Adrenal gland (tissue), 12 donors: Measurements from ENCODE around the gene LAMC3. TPM values are rescaled to one million over a fixed set of nuclear protein-coding genes. Genes with fewer than 3 reads are reported as not detected.
"Not testable (repeated sequence)": the region's sequence is repeated elsewhere in the genome, so short reads cannot be mapped to it uniquely, and the experiment has no call there.

Source experiments
- DNase-seq, 7 donors: peaks; one replicate each; pipeline ENCODE4 v3.0.0-alpha.2; 2019 to 2020
- H3K27ac ChIP-seq, 5 donors: fragments of 200-600 bp; sonication (generic) in 4 of 5; 1 replicate in 3 of 5; 2 replicates in 2 of 5; pipeline versions ENCODE4 v1.5.1 to v1.8.0; 2016 to 2020; ENCODE audit warnings: mild to moderate bottlenecking in 1 of 5
- H3K27me3 ChIP-seq: fragments of 200-600 bp; 2 replicates; pipeline ENCODE4 v1.8.0; 2021
- H3K36me3 ChIP-seq, 2 donors: fragments of 200-600 bp; replicated peaks in 1 of 2; 1 replicate in 1 of 2; 2 replicates in 1 of 2; pipeline versions ENCODE4 v1.5.1 to v1.8.0; 2018 to 2022
- H3K4me1 ChIP-seq, 2 donors: fragments of 200-600 bp; replicated peaks in 1 of 2; 1 replicate in 1 of 2; 2 replicates in 1 of 2; pipeline versions ENCODE4 v1.5.1 to v1.8.0; 2018 to 2021
- H3K4me3 ChIP-seq, 4 donors: fragments of 200-600 bp; sonication (generic) in 3 of 4; one replicate each; pipeline ENCODE4 v1.5.1; 2016 to 2018
- H3K9me3 ChIP-seq, 3 donors: fragments of 200-600 bp; sonication (generic) in 1 of 3; replicated peaks in 1 of 3; 1 replicate in 2 of 3; 2 replicates in 1 of 3; pipeline versions ENCODE4 v1.5.1 to v1.8.0; 2016 to 2021
- CTCF ChIP-seq, 6 experiments: fragments of 450-650 bp in 4 of 6; fragments of 200-600 bp in 2 of 6; sonication (generic) in 1 of 6; IDR thresholded peaks; 1 replicate in 5 of 6; 2 replicates in 1 of 6; pipeline versions ENCODE4 v1.5.1 to v1.8.0; 2016 to 2021; ENCODE audit warnings: antibody characterized with exemption in 6 of 6, mild to moderate bottlenecking in 2 of 6, moderate library complexity in 1 of 6
- POLR2A ChIP-seq, 2 donors: fragments of 450-650 bp; IDR thresholded peaks; one replicate each; pipeline ENCODE4 v1.6.1; 2017; ENCODE audit warnings: antibody characterized with exemption in 2 of 2, mild to moderate bottlenecking in 2 of 2, moderate library complexity in 1 of 2
- WGBS, 4 donors: extraction: QIAGEN DNeasy Blood & Tissue Kit in 2 of 4; methylation state at CpG; one replicate each; pipeline versions ENCODE4 v1.1.5 to v1.1.7; 2013 to 2017; 5-methylcytosine and 5-hydroxymethylcytosine counted together
- intact Hi-C, 2 donors: fragments of 100-400 bp; cut with DNase I; formaldehyde crosslinking; loops; one replicate each; pipeline versions ENCODE4 v1.14.1 to v1.15.0; 2022 to 2023
- polyA plus RNA-seq, 3 donors: library from polyadenylated mRNA; stranded (reverse); fragments of 200-250 nt in 2 of 3; fragments of 350-450 nt in 1 of 3; fragmentation: Illumina TruSeq in 1 of 3; extraction: RNeasy Lipid Tissue Mini Kit (QIAGEN cat#74804) in 1 of 3; gene quantifications; one replicate each; pipeline ENCODE4 v1.2.3, GENCODE V29; 2013 to 2014
- total RNA-seq, 9 donors: library from RNA; depleted of rRNA in 4 of 9; stranded (reverse); fragments of >200 nt in 4 of 9; fragments of 120-200 nt in 1 of 9; fragmentation: NEBNext Ultra II Directional in 1 of 9; extraction: Animal tissue kit (Norgen Biotek cat#: 25700) in 1 of 9; gene quantifications; one replicate each; pipeline versions ENCODE4 v1.1.0 to v1.2.4, GENCODE V29; 2013 to 2023
- donor health status: healthy with polysubstance abuse.
- donor health status: Bipolar disorder and iron deficiency.
- donor health status: DM: yes; HTN: yes; CAD: no.
- donor health status: DM: no; HTN: no; CAD: no.
- donor health status: DM: no; HTN: no; CAD: no.
- donor health status: DM: yes; HTN: yes; CAD: no.

LAMC3 gene
- total and polyA plus RNA-seq, 12 donors, result 3.3 to 125 (median 49.7) TPM

GRCh38 chr9:131097126-131097947 is 88.4 kb downstream of the LAMC3 start:
- Histone ChIP-seq H3K36me3 (no peaks in the 10 kb centered on the region), H3K4me1 (peaks cover 2 to 15% of the 10 kb centered on the region in 2 donors), H3K9me3 (no peaks in the 10 kb centered on the region), H3K27me3 (peaks cover 32% of the 10 kb centered on the region), H3K4me3 (peak overlapping the region in 1 of 4 donors; percentile 54), H3K27ac (no peak overlapping the region)
- intact Hi-C loops, result no loop called here
- TF ChIP-seq CTCF (IDR thresholded peaks at IDR 0.05), result no peak
- TF ChIP-seq POLR2A (IDR thresholded peaks at IDR 0.05), result no peak
- peak in 1 of 7 donors; percentile 10 for DNase-seq
- WGBS, 4 donors, result 38 to 69% (median 40%) methylated on average over 6 to 19 of the region's 19 CpGs

- intact Hi-C loops, result no loop called here
- no peaks in the 10 kb centered on the region for H3K36me3 ChIP-seq
- DNase-seq, result no peak
- H3K27me3 ChIP-seq, result peaks cover 32% of the 10 kb centered on the region
- peaks cover 7 to 21% of the 10 kb centered on the region in 2 donors for H3K4me1 ChIP-seq
- no peak overlapping the region for H3K4me3 ChIP-seq
- H3K9me3 ChIP-seq, result no peaks in the 10 kb centered on the region
- H3K27ac ChIP-seq, result peak overlapping the region in 1 of 5 donors; percentile 29
- WGBS, 4 donors, result 79 to 86% (median 84%) methylated on average over 4 to 8 of the region's 8 CpGs
- TF ChIP-seq POLR2A (IDR thresholded peaks at IDR 0.05) (no peak), CTCF (IDR thresholded peaks at IDR 0.05) (no peak)
Measured at GRCh38 chr9:131097948-131098278, 88.9 kb downstream of the LAMC3 start.

- DNase-seq, result no peak
- no peaks in the 10 kb centered on the region for H3K9me3 ChIP-seq
- peaks cover 7 to 22% of the 10 kb centered on the region in 2 donors for H3K4me1 ChIP-seq
- WGBS, 4 donors, result 71 to 84% (median 77%) methylated on average over 6 to 13 of the region's 13 CpGs
- TF ChIP-seq CTCF (IDR thresholded peaks at IDR 0.05) (no peak), POLR2A (IDR thresholded peaks at IDR 0.05) (no peak)
- peaks cover 32% of the 10 kb centered on the region for H3K27me3 ChIP-seq
- intact Hi-C loops, result no loop called here
- H3K36me3 ChIP-seq, result no peaks in the 10 kb centered on the region
- no peak overlapping the region for H3K27ac ChIP-seq
- no peak overlapping the region for H3K4me3 ChIP-seq
Measured at GRCh38 chr9:131098391-131099101, 89.6 kb downstream of the LAMC3 start.

- Histone ChIP-seq H3K4me1 (peaks cover 7 to 22% of the 10 kb centered on the region in 2 donors), H3K27ac (no peak overlapping the region), H3K36me3 (no peaks in the 10 kb centered on the region), H3K4me3 (no peak overlapping the region), H3K9me3 (no peaks in the 10 kb centered on the region), H3K27me3 (peaks cover 32% of the 10 kb centered on the region)
- WGBS, 4 donors, result 86 to 89% (median 88%) methylated on average over 5 to 8 of the region's 8 CpGs
- intact Hi-C loops, result no loop called here
- TF ChIP-seq CTCF (IDR thresholded peaks at IDR 0.05) (no peak), POLR2A (IDR thresholded peaks at IDR 0.05) (no peak)
- DNase-seq, result no peak
Measured at GRCh38 chr9:131099102-131099606, 90.2 kb downstream of the LAMC3 start.

GRCh38 chr9:131099845-131100244 is 90.9 kb downstream of the LAMC3 start:
- H3K9me3 ChIP-seq, H3K27ac ChIP-seq, H3K4me3 ChIP-seq, intact Hi-C loops, H3K36me3 ChIP-seq, DNase-seq: not testable (repeated sequence)
- peaks cover 7 to 22% of the 10 kb centered on the region in 2 donors for H3K4me1 ChIP-seq
- peaks cover 26% of the 10 kb centered on the region for H3K27me3 ChIP-seq
- WGBS, 4 donors, result 78 to 93% (median 91%) methylated on average over 8 of the region's 8 CpGs
